NCI-H345 treated with DMSO at 0.1 percent for 48 hours (cell line): ENCODE measurements around the gene MEOX1.
A peak's percentile ranks its signal among the peaks of the same experiment; 100 is the strongest.

Source experiments
- DNase-seq: peaks from one replicate; lab custom pipeline; 2025; ENCODE audit not compliant: unreplicated experiment; lab: John Stamatoyannopoulos, UW

The MEOX1 gene

GRCh38 chr17:43680461-43680860 lies 18.7 kb upstream of the MEOX1 start:
- DNase-seq: no peak

- no peak for DNase-seq
Observed at GRCh38 chr17:43679911-43680310, 18.2 kb upstream of the MEOX1 start.

- DNase-seq: no peak
Observed at GRCh38 chr17:43679401-43679800, 17.7 kb upstream of the MEOX1 start.

- no peak for DNase-seq
Observed at GRCh38 chr17:43676471-43676870, 14.7 kb upstream of the MEOX1 start.

GRCh38 chr17:43674394-43674793 lies 12.7 kb upstream of the MEOX1 start:
- DNase-seq: no peak

GRCh38 chr17:43673516-43674323 lies 12.0 kb upstream of the MEOX1 start:
- peak; percentile 49 for DNase-seq

- no peak for DNase-seq
Observed at GRCh38 chr17:43671755-43672519, 10.2 kb upstream of the MEOX1 start.

GRCh38 chr17:43671031-43671692 lies 9.4 kb upstream of the MEOX1 start:
- DNase-seq: no peak

GRCh38 chr17:43670645-43671030 lies 8.9 kb upstream of the MEOX1 start:
- DNase-seq: no peak

GRCh38 chr17:43669971-43670644 lies 8.4 kb upstream of the MEOX1 start:
- DNase-seq: no peak

- no peak for DNase-seq
Observed at GRCh38 chr17:43667947-43668348, 6.2 kb upstream of the MEOX1 start.

- DNase-seq: no peak
Observed at GRCh38 chr17:43667506-43667905, 5.8 kb upstream of the MEOX1 start.

- no peak for DNase-seq
Observed at GRCh38 chr17:43665937-43666236, 4.2 kb upstream of the MEOX1 start.

- DNase-seq: no peak
Observed at GRCh38 chr17:43665084-43665936, 3.6 kb upstream of the MEOX1 start.

- DNase-seq: no peak
Observed at GRCh38 chr17:43664096-43664495, 2.4 kb upstream of the MEOX1 start.

GRCh38 chr17:43663383-43663782 lies 1.7 kb upstream of the MEOX1 start:
- no peak for DNase-seq

GRCh38 chr17:43662413-43663141 lies 855 bp upstream of the MEOX1 start:
- no peak for DNase-seq

GRCh38 chr17:43660816-43661493 lies 767 bp downstream of the MEOX1 start:
- DNase-seq: no peak

- DNase-seq: no peak
Observed at GRCh38 chr17:43659823-43660617, 1.7 kb downstream of the MEOX1 start.
